Esophagus muscularis mucosa (tissue), 4 donors: ENCODE data around the gene SRPRA.
"Not testable (repeated sequence)": the region's sequence is repeated elsewhere in the genome, so short reads cannot be mapped to it uniquely, and the experiment has no call there.

Experiments
- EP300 ChIP-seq: sonication (generic); formaldehyde crosslinking; IDR thresholded peaks from one replicate; pipeline ENCODE4 v1.6.1; 2017; ENCODE audit warnings: antibody characterized with exemption
- POLR2A ChIP-seq: fragments of 450-650 bp; IDR thresholded peaks from one replicate; pipeline ENCODE4 v1.6.1; 2017; ENCODE audit warnings: antibody characterized with exemption, moderate library complexity, mild to moderate bottlenecking, low read depth
- POLR2AphosphoS5 ChIP-seq, 2 donors: sonication (generic); formaldehyde crosslinking; IDR thresholded peaks; one replicate each; pipeline ENCODE4 v1.6.1; 2017; ENCODE audit warnings: antibody characterized with exemption in 2 of 2
- TF ChIP-seq, protein P1 (sequence below), 3 experiments: fragments of 200-600 bp in 2 of 3; fragments of 450-650 bp in 1 of 3; sonication (generic) in 2 of 3; IDR thresholded peaks; one replicate each; pipeline ENCODE4 v1.5.1; 2017 to 2019; ENCODE audit warnings: antibody characterized with exemption in 3 of 3, mild to moderate bottlenecking in 2 of 3, moderate library complexity in 1 of 3

DNA sequence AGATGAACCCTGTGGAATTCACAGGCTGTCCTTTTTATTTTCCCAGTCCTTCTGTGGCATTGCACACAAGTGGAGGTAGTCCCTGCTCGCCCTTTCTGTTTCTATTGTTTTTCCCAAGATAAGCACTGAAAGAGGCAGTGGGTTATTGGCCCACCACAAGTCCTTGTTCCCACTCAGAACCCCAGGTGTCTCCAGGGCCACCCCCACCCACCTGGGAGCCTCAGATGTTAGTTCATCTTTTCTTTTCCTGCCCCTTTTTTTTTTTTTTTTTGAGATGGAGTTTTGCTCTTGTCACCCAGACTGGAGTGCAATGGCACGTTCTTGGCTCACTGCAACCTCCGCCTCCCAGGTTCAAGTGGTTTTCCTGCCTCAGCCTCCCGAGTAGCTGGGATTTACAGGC, 40.1 kb upstream of the SRPRA start:
- TF ChIP-seq, protein P1, sequence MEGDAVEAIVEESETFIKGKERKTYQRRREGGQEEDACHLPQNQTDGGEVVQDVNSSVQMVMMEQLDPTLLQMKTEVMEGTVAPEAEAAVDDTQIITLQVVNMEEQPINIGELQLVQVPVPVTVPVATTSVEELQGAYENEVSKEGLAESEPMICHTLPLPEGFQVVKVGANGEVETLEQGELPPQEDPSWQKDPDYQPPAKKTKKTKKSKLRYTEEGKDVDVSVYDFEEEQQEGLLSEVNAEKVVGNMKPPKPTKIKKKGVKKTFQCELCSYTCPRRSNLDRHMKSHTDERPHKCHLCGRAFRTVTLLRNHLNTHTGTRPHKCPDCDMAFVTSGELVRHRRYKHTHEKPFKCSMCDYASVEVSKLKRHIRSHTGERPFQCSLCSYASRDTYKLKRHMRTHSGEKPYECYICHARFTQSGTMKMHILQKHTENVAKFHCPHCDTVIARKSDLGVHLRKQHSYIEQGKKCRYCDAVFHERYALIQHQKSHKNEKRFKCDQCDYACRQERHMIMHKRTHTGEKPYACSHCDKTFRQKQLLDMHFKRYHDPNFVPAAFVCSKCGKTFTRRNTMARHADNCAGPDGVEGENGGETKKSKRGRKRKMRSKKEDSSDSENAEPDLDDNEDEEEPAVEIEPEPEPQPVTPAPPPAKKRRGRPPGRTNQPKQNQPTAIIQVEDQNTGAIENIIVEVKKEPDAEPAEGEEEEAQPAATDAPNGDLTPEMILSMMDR (IDR thresholded peaks at IDR 0.05) = not testable (repeated sequence)
- not testable (repeated sequence) for TF ChIP-seq POLR2A; EP300; POLR2AphosphoS5 (IDR thresholded peaks at IDR 0.05)
